ENCODE results near the gene KRTAP20-2.

The KRTAP20-2 gene

GRCh38 chr21:30676737-30677136 lies 41.7 kb downstream of the KRTAP20-2 start:
- no peak for DNase-seq

GRCh38 chr21:30680586-30680985 lies 45.6 kb downstream of the KRTAP20-2 start:
- no peak for DNase-seq

- DNase-seq = no peak
These were observed 49.5 kb downstream of the KRTAP20-2 start for GRCh38 chr21:30684506-30684905.

Measured in DMS153 (cell line).